Measurements from ENCODE around the gene USP36.

DNA sequence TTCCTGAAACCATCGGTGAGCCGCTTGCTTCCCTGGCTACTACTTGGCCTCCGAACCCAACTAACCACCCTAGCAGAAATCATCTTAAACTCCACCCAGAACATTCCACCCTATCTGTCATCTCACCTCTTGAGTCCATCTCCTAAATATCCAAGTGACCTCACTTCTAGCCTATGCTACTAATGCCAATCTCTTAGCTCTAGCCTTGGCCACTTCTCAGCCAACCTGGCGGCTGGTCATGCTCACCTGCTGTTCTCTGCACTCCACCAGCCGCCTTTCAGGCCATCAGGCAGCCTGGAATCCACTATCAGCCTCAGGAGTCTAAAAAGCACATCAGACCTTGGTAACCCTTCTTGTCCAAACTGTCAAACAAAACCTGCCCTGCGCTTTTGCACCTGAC lies 46.6 kb downstream of the USP36 start:
- TF ChIP-seq, protein P1, sequence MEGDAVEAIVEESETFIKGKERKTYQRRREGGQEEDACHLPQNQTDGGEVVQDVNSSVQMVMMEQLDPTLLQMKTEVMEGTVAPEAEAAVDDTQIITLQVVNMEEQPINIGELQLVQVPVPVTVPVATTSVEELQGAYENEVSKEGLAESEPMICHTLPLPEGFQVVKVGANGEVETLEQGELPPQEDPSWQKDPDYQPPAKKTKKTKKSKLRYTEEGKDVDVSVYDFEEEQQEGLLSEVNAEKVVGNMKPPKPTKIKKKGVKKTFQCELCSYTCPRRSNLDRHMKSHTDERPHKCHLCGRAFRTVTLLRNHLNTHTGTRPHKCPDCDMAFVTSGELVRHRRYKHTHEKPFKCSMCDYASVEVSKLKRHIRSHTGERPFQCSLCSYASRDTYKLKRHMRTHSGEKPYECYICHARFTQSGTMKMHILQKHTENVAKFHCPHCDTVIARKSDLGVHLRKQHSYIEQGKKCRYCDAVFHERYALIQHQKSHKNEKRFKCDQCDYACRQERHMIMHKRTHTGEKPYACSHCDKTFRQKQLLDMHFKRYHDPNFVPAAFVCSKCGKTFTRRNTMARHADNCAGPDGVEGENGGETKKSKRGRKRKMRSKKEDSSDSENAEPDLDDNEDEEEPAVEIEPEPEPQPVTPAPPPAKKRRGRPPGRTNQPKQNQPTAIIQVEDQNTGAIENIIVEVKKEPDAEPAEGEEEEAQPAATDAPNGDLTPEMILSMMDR (conservative IDR thresholded peaks at IDR 0.05 in 1 of 2, IDR thresholded peaks at IDR 0.05 in 1 of 2; ENCODE audit: extremely low read depth in 1 of 2, insufficient read depth in 1 of 2, low read depth in 1 of 2, low read length in 2 of 2), result no peak
- TF ChIP-seq EZH2 (IDR thresholded peaks at IDR 0.05; ENCODE audit: borderline replicate concordance, low read length), result no peak

All from mammary epithelial cell (primary cell).